HL-60 (cell line): ENCODE results near the gene MMP20.

Experiments
- POLR2AphosphoS5 ChIP-seq: IDR thresholded peaks from 2 replicates; pipeline ENCODE4 v1.6.1; 2012; ENCODE audit warnings: low read depth
- REST ChIP-seq: IDR thresholded peaks from 2 replicates; pipeline ENCODE4 v1.6.1; 2012; ENCODE audit warnings: low read depth; ENCODE audit not compliant: insufficient replicate concordance
- TF ChIP-seq, protein P1 (sequence below): IDR thresholded peaks from one replicate; pipeline ENCODE4 v1.5.1; 2011; ENCODE audit warnings: low read length, control low read depth, inconsistent platforms; ENCODE audit not compliant: insufficient read depth

- TF ChIP-seq, protein P1, sequence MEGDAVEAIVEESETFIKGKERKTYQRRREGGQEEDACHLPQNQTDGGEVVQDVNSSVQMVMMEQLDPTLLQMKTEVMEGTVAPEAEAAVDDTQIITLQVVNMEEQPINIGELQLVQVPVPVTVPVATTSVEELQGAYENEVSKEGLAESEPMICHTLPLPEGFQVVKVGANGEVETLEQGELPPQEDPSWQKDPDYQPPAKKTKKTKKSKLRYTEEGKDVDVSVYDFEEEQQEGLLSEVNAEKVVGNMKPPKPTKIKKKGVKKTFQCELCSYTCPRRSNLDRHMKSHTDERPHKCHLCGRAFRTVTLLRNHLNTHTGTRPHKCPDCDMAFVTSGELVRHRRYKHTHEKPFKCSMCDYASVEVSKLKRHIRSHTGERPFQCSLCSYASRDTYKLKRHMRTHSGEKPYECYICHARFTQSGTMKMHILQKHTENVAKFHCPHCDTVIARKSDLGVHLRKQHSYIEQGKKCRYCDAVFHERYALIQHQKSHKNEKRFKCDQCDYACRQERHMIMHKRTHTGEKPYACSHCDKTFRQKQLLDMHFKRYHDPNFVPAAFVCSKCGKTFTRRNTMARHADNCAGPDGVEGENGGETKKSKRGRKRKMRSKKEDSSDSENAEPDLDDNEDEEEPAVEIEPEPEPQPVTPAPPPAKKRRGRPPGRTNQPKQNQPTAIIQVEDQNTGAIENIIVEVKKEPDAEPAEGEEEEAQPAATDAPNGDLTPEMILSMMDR: no peak
- TF ChIP-seq REST: no peak
- TF ChIP-seq POLR2AphosphoS5: no peak
Observed at GRCh38 chr11:102559839-102560238, 65.3 kb downstream of the MMP20 start.
